Hepatocyte (in vitro differentiated cells): ENCODE results near the gene STIM1. TPM values are rescaled to one million over a fixed set of nuclear protein-coding genes. Genes with fewer than 3 reads are reported as not detected.

Experiments used
- DNase-seq: peaks from one replicate; pipeline ENCODE4 v3.0.0-alpha.2; 2016; ENCODE audit warnings: low spot score
- H2AFZ ChIP-seq: fragments of 200-600 bp; sonication (generic); 2 replicates; pipeline ENCODE4 v1.6.0; 2016; ENCODE audit warnings: antibody characterized with exemption, mild to moderate bottlenecking
- H3K27ac ChIP-seq: fragments of 200-600 bp; sonication (generic); 2 replicates; pipeline ENCODE4 v1.5.1; 2016; ENCODE audit warnings: mild to moderate bottlenecking
- H3K27me3 ChIP-seq: fragments of 200-600 bp; sonication (generic); 2 replicates; pipeline ENCODE4 v1.6.1; 2016
- H3K36me3 ChIP-seq: fragments of 200-600 bp; sonication (generic); replicated peaks from 2 replicates; pipeline ENCODE4 v1.5.1; 2016; ENCODE audit warnings: low read depth; ENCODE audit not compliant: insufficient read depth
- H3K4me1 ChIP-seq: fragments of 200-600 bp; sonication (generic); 2 replicates; pipeline ENCODE4 v1.5.1; 2016; ENCODE audit warnings: mild to moderate bottlenecking, moderate library complexity; ENCODE audit not compliant: insufficient read depth
- H3K4me2 ChIP-seq: fragments of 200-600 bp; sonication (generic); 2 replicates; pipeline ENCODE4 v1.6.0; 2016
- H3K4me3 ChIP-seq: fragments of 200-600 bp; sonication (generic); 2 replicates; pipeline ENCODE4 v1.5.1; 2016; ENCODE audit warnings: mild to moderate bottlenecking
- H3K79me2 ChIP-seq: fragments of 200-600 bp; sonication (generic); 2 replicates; pipeline ENCODE4 v1.6.0; 2017; ENCODE audit warnings: mild to moderate bottlenecking
- H3K9me2 ChIP-seq: fragments of 200-600 bp; sonication (generic); replicated peaks from 2 replicates; pipeline ENCODE4 v1.6.0; 2017; ENCODE audit warnings: mild to moderate bottlenecking; ENCODE audit not compliant: insufficient read depth
- H3K9me3 ChIP-seq: fragments of 200-600 bp; sonication (generic); 2 replicates; pipeline ENCODE4 v1.5.1; 2016; ENCODE audit warnings: low read depth, mild to moderate bottlenecking
- H4K20me1 ChIP-seq: fragments of 200-600 bp; sonication (generic); 2 replicates; pipeline ENCODE4 v1.6.0; 2016; ENCODE audit warnings: mild to moderate bottlenecking; ENCODE audit not compliant: insufficient read depth, poor library complexity, severe bottlenecking
- EZH2 ChIP-seq: fragments of 200-600 bp; sonication (generic); IDR thresholded peaks from 2 replicates; pipeline ENCODE4 v1.6.1; 2016; ENCODE audit warnings: antibody characterized with exemption, mild to moderate bottlenecking, borderline replicate concordance
- EZH2phosphoT487 ChIP-seq: fragments of 200-600 bp; sonication (generic); IDR thresholded peaks from one replicate; pipeline ENCODE4 v1.6.1; 2018; ENCODE audit warnings: antibody characterized with exemption, mild to moderate bottlenecking, low read depth, moderate library complexity; ENCODE audit not compliant: unreplicated experiment, severe bottlenecking
- WGBS: methylation state at CpG from one replicate; pipeline ENCODE4 v1.1.6; 2016; ENCODE audit warnings: low lambda C conversion rate; ENCODE audit errors: missing lambda C conversion rate; 5-methylcytosine and 5-hydroxymethylcytosine counted together
- polyA plus RNA-seq: library from polyadenylated mRNA; unstranded; fragments of >200 nt; fragmentation: Nextera tagmentation; extraction: Ambion mirVana; gene quantifications from 2 replicates; pipeline ENCODE4 v1.2.1, GENCODE V29; 2016
- total RNA-seq: library from RNA; depleted of rRNA; stranded (reverse); fragments of >200 nt; gene quantifications from 2 replicates; pipeline ENCODE4 v1.2.3, GENCODE V29; 2014
- TF ChIP-seq, protein P1 (sequence below): fragments of 200-600 bp; sonication (generic); IDR thresholded peaks from 2 replicates; pipeline ENCODE4 v1.5.1; 2016; ENCODE audit warnings: antibody characterized with exemption, mild to moderate bottlenecking; ENCODE audit not compliant: poor library complexity

Gene STIM1
- total and polyA plus RNA-seq, 2 experiments from 2014 or later: 18.5 to 19.6 TPM

DNA sequence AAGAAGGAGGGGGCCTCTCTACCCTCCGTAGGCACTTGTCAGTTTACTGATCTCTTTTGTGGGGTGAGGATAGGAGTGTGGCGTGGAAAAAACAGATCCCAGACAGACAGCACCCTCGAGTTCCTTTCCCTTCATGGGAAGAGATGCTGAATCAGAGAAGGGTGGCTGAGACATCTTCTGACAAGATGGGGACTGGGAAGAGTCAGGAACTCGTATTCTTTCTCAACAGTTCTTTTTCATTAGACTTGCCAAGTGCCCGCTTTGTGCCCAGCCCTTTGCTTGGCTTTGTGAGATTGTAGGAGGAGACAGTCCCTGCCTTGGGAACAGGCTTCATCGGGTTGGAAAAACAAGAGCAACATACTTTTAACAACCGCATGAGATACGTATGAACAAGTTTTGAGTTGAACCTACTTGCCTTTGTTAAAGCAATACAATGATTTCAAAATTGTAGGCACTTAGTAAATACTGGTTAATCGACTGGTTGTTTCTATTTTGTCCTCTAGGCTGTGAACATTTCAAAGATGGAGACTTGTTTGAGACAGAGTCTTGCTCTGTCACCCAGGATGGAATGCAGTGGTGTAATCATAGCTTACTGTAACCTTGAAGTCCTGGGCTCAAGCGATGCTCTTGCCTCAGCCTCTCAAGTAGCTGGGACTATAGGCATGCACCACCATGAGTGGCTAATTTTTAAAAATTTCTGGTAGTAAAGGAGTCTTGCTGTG lies 240.2 kb downstream of the STIM1 start:
- peak; percentile 28 for DNase-seq
- Histone ChIP-seq H3K79me2 (peaks cover 46% of the 10 kb centered on the region), H3K27ac (peak overlapping the region; percentile 93)

DNA sequence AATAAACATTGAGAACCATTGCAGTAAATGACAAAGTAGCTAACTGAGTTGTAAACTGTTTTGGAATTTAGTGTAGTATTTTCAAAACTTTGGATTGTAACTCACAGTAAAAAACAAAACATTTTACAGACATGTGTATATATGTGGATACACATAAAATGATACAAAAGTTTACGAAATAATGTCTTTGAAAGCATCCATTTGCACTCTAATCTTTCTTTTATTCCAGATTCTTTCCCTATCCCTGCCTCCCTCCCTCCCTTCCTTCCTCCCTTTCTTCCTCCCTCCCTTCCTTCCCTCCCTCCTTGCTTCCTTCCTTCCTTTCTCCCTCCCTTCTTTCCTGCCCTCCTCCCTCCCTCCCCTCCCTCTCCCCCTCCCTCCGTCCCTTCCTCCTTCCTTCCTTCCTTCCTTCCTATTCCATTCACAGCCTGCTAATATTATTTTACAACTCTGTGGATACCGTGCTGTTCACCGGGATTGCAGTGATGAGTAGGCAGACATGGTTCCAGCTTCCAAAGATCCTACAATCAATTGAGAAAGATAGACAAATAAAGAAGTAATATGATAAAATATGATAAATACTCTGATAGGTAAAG lies 242.7 kb downstream of the STIM1 start:
- H3K27ac ChIP-seq: no peak overlapping the region
- H3K4me2 ChIP-seq: no peak overlapping the region
- DNase-seq: no peak
- no peaks in the 10 kb centered on the region for H3K9me3 ChIP-seq
- no peak overlapping the region for H3K4me3 ChIP-seq
- no peaks in the 10 kb centered on the region for H4K20me1 ChIP-seq
- peaks cover 57% of the 10 kb centered on the region for H3K79me2 ChIP-seq
- no peaks in the 10 kb centered on the region for H3K9me2 ChIP-seq
- TF ChIP-seq, protein P1, sequence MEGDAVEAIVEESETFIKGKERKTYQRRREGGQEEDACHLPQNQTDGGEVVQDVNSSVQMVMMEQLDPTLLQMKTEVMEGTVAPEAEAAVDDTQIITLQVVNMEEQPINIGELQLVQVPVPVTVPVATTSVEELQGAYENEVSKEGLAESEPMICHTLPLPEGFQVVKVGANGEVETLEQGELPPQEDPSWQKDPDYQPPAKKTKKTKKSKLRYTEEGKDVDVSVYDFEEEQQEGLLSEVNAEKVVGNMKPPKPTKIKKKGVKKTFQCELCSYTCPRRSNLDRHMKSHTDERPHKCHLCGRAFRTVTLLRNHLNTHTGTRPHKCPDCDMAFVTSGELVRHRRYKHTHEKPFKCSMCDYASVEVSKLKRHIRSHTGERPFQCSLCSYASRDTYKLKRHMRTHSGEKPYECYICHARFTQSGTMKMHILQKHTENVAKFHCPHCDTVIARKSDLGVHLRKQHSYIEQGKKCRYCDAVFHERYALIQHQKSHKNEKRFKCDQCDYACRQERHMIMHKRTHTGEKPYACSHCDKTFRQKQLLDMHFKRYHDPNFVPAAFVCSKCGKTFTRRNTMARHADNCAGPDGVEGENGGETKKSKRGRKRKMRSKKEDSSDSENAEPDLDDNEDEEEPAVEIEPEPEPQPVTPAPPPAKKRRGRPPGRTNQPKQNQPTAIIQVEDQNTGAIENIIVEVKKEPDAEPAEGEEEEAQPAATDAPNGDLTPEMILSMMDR: no peak
- H3K4me1 ChIP-seq: no peaks in the 10 kb centered on the region
- H3K36me3 ChIP-seq: no peaks in the 10 kb centered on the region
- H3K27me3 ChIP-seq: no peaks in the 10 kb centered on the region
- H2AFZ ChIP-seq: no peak overlapping the region
- 70% methylated on average over 3 of the region's 4 CpGs for WGBS

More for the DNA sequence above, 240.2 kb downstream of the STIM1 start:
- H3K9me3 ChIP-seq: no peaks in the 10 kb centered on the region
- H3K4me1 ChIP-seq: no peaks in the 10 kb centered on the region
- TF ChIP-seq, protein P1: no peak
- TF ChIP-seq EZH2 (no peak), EZH2phosphoT487 (no peak)
- H3K4me3 ChIP-seq: peak overlapping the region; percentile 82
- peak overlapping the region; percentile 83 for H3K4me2 ChIP-seq
- H3K36me3 ChIP-seq: no peaks in the 10 kb centered on the region
- H3K9me2 ChIP-seq: no peaks in the 10 kb centered on the region
- no peaks in the 10 kb centered on the region for H3K27me3 ChIP-seq
- H2AFZ ChIP-seq: peak overlapping the region; percentile 84
- H4K20me1 ChIP-seq: no peaks in the 10 kb centered on the region
- WGBS: 24% methylated on average over 10 of the region's 10 CpGs

DNA sequence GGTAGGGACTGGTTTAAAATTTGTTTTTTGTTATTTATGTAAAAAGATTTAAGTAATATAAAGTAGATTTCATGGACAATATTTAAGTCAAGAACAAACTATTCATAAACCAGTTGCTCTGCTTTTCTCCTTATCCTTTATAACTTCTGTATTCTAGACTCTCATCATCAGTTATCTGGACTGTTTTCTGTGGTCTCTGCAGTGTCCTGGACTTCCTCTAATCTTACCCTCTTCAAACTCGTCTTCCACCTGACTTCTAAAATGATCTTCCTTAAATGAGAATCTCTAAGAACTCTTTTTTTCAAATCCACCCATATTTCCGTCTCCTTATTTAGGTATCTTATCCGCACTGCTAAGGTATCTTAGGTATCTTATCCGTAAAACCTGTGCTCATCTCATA lies 247.2 kb downstream of the STIM1 start:
- Histone ChIP-seq H3K79me2 (peaks cover 37% of the 10 kb centered on the region), H2AFZ (no peak overlapping the region), H3K27ac (no peak overlapping the region), H3K9me2 (no peaks in the 10 kb centered on the region), H3K9me3 (no peaks in the 10 kb centered on the region), H4K20me1 (no peaks in the 10 kb centered on the region), H3K36me3 (no peaks in the 10 kb centered on the region), H3K4me3 (no peak overlapping the region), H3K4me2 (no peak overlapping the region), H3K27me3 (no peaks in the 10 kb centered on the region), H3K4me1 (no peaks in the 10 kb centered on the region)
- WGBS: 95% methylated on average over 4 of the region's 4 CpGs
- no peak for TF ChIP-seq EZH2
- TF ChIP-seq, protein P1: no peak
- no peak for TF ChIP-seq EZH2phosphoT487
- DNase-seq: no peak
